LNCAP (cell line): Measurements from ENCODE around the gene KCNH3.

Experiments used
- CTCF ChIP-seq: fragments of 450-650 bp; IDR thresholded peaks from 2 replicates; pipeline ENCODE4 v1.5.1; 2017; ENCODE audit warnings: mild to moderate bottlenecking

The KCNH3 gene

DNA sequence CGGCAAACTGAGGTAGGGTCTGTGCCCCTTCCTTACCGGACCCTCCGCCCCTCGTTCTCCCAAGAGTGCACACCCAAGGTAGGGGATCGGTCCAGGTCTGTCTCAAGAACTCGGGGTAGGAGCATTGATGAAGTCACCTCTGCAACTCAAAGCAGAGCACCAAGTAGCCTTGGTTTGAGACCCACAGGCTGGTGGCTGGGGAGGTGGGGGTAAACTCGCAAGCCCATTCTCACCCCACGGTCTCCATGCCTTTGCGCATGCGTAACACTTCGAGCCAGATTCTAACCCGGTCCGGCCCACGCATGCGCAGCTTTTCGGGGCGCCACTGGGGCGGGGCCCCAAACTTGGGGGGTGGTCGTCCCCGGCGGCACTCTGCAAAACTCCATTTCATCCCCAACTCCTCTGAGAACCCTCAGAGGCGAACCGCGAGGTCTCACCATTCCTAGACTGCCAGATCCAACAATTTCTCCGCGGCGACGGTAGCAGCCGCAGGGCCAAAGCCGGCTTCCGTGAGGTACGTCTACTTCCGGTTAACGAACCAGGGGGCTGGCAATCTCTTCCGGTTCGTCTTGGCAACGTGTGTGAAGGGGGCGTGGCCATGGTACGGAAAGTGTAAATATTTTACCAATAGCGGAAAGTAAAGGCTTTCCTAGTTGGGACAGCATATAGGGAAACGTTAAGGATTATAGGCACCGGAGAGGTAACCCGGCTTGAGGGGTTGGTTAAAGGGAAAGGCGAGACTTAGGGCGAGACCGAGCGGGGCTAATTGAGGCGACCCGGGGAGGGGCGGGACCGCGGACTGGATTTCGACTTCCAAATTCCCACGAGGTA is 29.0 kb downstream of the KCNH3 start, which contains the start of gene MCRS1:
TSS of gene MCRS1 (minus strand) at position 532 of the 831 bp plus-strand sequence. CDS start 1,411 bp downstream, outside the sequence.
- no peak for TF ChIP-seq CTCF

DNA sequence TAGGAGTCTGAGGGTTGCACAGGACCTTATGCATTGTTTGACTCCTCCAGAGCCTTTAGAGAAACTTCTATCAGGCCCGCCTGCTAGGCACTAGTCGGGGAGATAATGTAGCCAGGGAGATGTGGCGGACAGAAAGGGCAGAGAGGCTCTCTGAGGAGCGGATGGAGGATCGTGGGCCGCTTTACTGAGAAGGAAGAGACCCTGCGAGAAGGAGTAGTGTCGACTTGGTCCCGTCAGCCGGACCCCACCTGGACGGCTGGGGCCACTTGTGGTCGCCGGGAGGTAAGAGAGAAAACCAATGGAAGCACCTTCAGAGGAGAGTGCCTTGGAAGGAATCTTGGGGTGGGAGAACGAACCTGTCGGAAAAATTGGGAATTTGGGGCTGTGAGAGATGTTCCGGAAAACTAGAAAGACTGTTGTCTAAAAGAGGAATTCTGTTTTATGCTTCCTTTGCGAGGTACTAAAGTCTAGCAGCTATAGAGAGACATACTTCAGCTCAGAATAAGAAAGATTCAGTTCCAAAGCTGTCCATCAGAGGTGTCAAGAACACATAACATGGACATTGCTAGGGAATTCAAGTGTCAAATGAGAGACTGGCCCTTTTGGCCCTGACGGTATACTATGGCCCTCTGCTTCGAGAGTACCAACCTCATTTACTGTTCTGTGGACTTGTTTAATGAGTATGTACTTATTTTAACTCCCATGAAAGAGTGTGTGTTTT is 29.8 kb downstream of the KCNH3 start:
- no peak for TF ChIP-seq CTCF

GRCh38 chr12:49577589-49578315 is 38.9 kb downstream of the KCNH3 start:
- TF ChIP-seq CTCF, result no peak

GRCh38 chr12:49578471-49579112 is 39.8 kb downstream of the KCNH3 start:
- TF ChIP-seq CTCF, result no peak

- TF ChIP-seq CTCF, result peak; percentile 92
These were observed 42.0 kb downstream of the KCNH3 start for GRCh38 chr12:49580572-49581535.

DNA sequence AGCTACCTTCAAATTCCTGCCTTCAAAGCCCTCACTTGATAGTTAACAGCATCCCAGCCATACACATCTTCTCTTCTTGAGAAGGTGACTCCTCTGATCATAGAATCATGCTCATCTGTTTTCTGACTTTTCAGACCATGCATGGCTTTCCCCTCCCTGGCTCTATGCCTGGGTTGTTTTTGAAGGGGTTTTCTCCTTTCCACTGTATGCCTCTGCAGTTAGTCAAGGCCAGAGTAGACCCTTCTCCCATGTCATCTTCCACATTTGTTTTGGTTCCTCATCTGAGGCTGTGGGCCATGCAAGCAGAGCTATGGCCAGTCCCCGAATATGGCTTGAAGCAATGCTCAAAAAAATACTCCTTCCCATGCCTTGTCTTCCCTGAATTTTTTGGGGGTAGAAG is 43.4 kb downstream of the KCNH3 start:
- no peak for TF ChIP-seq CTCF
